Gastrocnemius medialis (tissue), 4 donors: Measurements from ENCODE around the gene BMP7.

ENCODE experiments used
- CTCF ChIP-seq, 5 experiments: fragments of 450-650 bp in 3 of 5; fragments of 200-600 bp in 2 of 5; sonication (generic) in 2 of 5; IDR thresholded peaks in 4 of 5; conservative IDR thresholded peaks in 1 of 5; 1 replicate in 4 of 5; 2 replicates in 1 of 5; pipeline ENCODE4 v1.5.1; 2016 to 2019; ENCODE audit warnings: antibody characterized with exemption in 5 of 5, mild to moderate bottlenecking in 3 of 5, moderate library complexity in 3 of 5
- POLR2A ChIP-seq, 2 donors: fragments of 450-650 bp; IDR thresholded peaks; one replicate each; pipeline ENCODE4 v1.6.1; 2017; ENCODE audit warnings: antibody characterized with exemption in 2 of 2, mild to moderate bottlenecking in 2 of 2, moderate library complexity in 2 of 2

DNA sequence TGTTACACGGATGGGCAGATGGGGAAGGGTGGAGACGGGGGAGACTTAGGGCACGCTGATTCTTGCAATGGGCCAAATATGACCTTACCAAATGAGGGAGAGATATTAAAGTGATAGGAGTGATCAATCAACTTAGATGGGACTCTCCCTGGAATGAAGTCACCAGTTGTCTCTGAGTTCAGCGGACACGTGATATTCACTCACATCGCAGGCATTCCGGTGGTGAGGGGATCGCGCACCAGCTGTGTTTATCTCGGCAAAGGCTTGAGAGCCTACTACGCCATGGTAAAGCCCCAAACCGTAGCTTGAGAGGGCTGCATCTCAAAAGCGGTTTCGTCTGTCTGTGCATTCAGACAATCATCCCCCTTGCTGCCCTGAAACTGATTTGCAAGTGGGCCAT, 5.5 kb downstream of the BMP7 start:
- TF ChIP-seq CTCF (IDR thresholded peaks at IDR 0.05 in 4 of 5, conservative IDR thresholded peaks at IDR 0.05 in 1 of 5) (no peak), POLR2A (IDR thresholded peaks at IDR 0.05) (no peak)
